CD8-positive, alpha-beta memory T cell (primary cell): ENCODE measurements around the gene TCF25. TPM values are rescaled to one million over a fixed set of nuclear protein-coding genes. Genes with fewer than 3 reads are reported as not detected.
"Not testable (repeated sequence)": the region's sequence is repeated elsewhere in the genome, so short reads cannot be mapped to it uniquely, and the experiment has no call there.

ENCODE experiments used
- CTCF ChIA-PET: fragments of 350-600 bp; sonication (Branson Sonifier 250); formaldehyde crosslinking; loops from one replicate; lab custom pipeline; 2021; ENCODE audit warnings: antibody characterized with exemption; lab: Charles Lee
- POLR2A ChIA-PET: fragments of 350-600 bp; sonication (Branson Sonifier 250); formaldehyde crosslinking; loops from one replicate; lab custom pipeline; 2021; ENCODE audit warnings: antibody characterized with exemption; lab: Charles Lee
- DNase-seq, 5 donors: peaks; one replicate each; pipeline versions ENCODE4 v3.0.0 to v3.0.0-alpha.2; 2020 to 2022; ENCODE audit warnings: mixed read lengths in 1 of 5
- H3K27ac ChIP-seq: one replicate; pipeline ENCODE4 v1.7.0; 2013; ENCODE audit warnings: low read depth, mild to moderate bottlenecking, low read length, moderate library complexity
- H3K27me3 ChIP-seq: 2 replicates; pipeline ENCODE4 v1.7.0; 2013; ENCODE audit warnings: low read length, mild to moderate bottlenecking; ENCODE audit not compliant: insufficient read depth, poor library complexity, severe bottlenecking
- H3K36me3 ChIP-seq: 2 replicates; pipeline ENCODE4 v1.7.0; 2013; ENCODE audit warnings: mild to moderate bottlenecking, low read length, moderate library complexity; ENCODE audit not compliant: insufficient read depth
- H3K4me1 ChIP-seq: 2 replicates; pipeline ENCODE4 v1.7.0; 2013; ENCODE audit warnings: mild to moderate bottlenecking, low read length, moderate library complexity; ENCODE audit not compliant: insufficient read depth
- H3K4me3 ChIP-seq: 2 replicates; pipeline ENCODE4 v1.7.0; 2013; ENCODE audit warnings: mild to moderate bottlenecking, low read length
- H3K9me3 ChIP-seq: 2 replicates; pipeline ENCODE4 v1.7.0; 2013; ENCODE audit warnings: mild to moderate bottlenecking, low read length
- H3K27ac Mint-ChIP-seq, 8 donors: one replicate each; pipeline ENCODE4 v1.8.0; 2020 to 2021; ENCODE audit warnings: mixed read lengths in 8 of 8, mild to moderate bottlenecking in 6 of 8, inconsistent platforms in 3 of 8, moderate library complexity in 3 of 8
- H3K27me3 Mint-ChIP-seq, 2 donors: one replicate each; pipeline ENCODE4 v1.8.0; 2020 to 2021; ENCODE audit warnings: mixed read lengths in 2 of 2, mild to moderate bottlenecking in 1 of 2, moderate library complexity in 1 of 2
- H3K36me3 Mint-ChIP-seq, 3 donors: one replicate each; pipeline ENCODE4 v1.8.0; 2020 to 2021; ENCODE audit warnings: mixed read lengths in 3 of 3, inconsistent platforms in 1 of 3, mild to moderate bottlenecking in 1 of 3
- H3K4me1 Mint-ChIP-seq, 3 donors: one replicate each; pipeline ENCODE4 v1.8.0; 2020 to 2021; ENCODE audit warnings: mixed read lengths in 3 of 3, inconsistent platforms in 1 of 3, mild to moderate bottlenecking in 1 of 3
- H3K4me3 Mint-ChIP-seq, 7 donors: one replicate each; pipeline ENCODE4 v1.8.0; 2020 to 2021; ENCODE audit warnings: mixed read lengths in 7 of 7, mild to moderate bottlenecking in 6 of 7, moderate library complexity in 4 of 7, inconsistent platforms in 2 of 7
- H3K9me3 Mint-ChIP-seq, 5 donors: one replicate each; pipeline ENCODE4 v1.8.0; 2020 to 2022; ENCODE audit warnings: mixed read lengths in 5 of 5, mild to moderate bottlenecking in 3 of 5, moderate library complexity in 2 of 5, inconsistent platforms in 1 of 5
- polyA plus RNA-seq: library from polyadenylated mRNA; unstranded; fragments of 300-500 nt; fragmentation: Illumina TruSeq; gene quantifications from one replicate; pipeline ENCODE4 v1.2.3, GENCODE V29; 2021
- total RNA-seq, 2 experiments: library from RNA; stranded (reverse); gene quantifications; one replicate each; pipeline ENCODE4 v1.2.3, GENCODE V29; 2021

TCF25 gene
- total and polyA plus RNA-seq, 3 experiments from 2014 or later, result 121 to 155 (median 154) TPM

DNA sequence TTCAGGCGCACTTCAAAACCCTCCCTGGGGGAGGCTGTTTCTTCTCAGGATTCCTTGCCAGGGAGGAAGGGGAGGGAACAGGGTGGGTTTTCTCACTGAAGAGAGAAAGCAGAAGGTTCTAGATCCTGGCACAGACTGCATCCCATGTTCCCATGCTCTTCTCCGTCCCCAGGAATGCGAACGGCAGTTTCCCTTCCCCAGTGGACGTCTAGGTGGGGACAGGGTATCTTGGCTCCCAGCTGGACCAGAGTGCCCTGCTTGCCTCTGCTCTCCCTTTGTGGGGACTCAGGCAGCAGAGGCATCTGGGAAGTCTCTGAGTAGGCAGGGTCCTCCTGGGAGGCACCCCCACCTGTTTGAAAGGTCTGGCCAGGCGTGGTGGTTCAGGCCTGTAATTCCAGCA, 3.0 kb upstream of the TCF25 start:
- Histone ChIP-seq H3K4me3 (no peak overlapping the region), H3K27me3 (no peaks in the 10 kb centered on the region), H3K4me1 (peaks cover 21% of the 10 kb centered on the region), H3K9me3 (peaks cover 13% of the 10 kb centered on the region), H3K27ac (no peak overlapping the region), H3K36me3 (peaks cover 9% of the 10 kb centered on the region)
- Mint-ChIP-seq H3K27ac (no peak overlapping the region), H3K4me1 (peaks cover 13 to 23% (median 15%) of the 10 kb centered on the region in 3 donors), H3K4me3 (peak overlapping the region in 1 of 7 donors; percentile 37), H3K9me3 (peaks cover 3 to 7% (median 4%) of the 10 kb centered on the region in 5 donors), H3K27me3 (no peaks in the 10 kb centered on the region), H3K36me3 (peaks cover 5 to 22% (median 7%) of the 10 kb centered on the region in 3 donors)
- CTCF ChIA-PET, result interaction anchor here (1.0 to 4.7 kb wide), 4 partner anchors 10 to 170 kb away, joined by 3 to 25 read pairs (median 12); partner anchors contain the start of gene SPATA2L
- POLR2A ChIA-PET, result no interaction called here
- DNase-seq, result no peak

DNA sequence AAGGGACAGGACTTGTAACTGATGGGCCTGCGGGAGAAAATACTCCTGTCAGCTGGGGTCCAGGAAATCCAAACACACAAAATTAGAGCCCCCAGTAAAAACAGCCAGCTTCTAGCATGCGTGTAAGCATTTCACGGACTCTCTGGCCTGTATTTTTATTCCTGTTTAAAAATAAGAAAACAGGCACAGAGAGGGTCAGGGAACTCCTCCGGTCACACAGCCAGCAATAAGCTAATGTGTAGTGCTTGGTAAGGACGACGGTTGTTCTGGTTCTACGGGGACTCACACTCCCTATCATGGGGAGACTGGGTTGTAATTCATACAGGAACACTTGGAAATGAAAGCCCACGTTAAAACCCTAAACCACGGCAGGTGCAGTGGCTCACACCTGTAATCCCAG, 1.5 kb upstream of the TCF25 start:
- H3K4me3 Mint-ChIP-seq, result peak overlapping the region in 5 of 7 donors; percentile 32 to 91 (median 81)
- CTCF ChIA-PET, result interaction anchor here (1.3 to 4.7 kb wide), 4 partner anchors 11 to 171 kb away, joined by 3 to 25 read pairs (median 16); partner anchors contain the start of gene SPATA2L
- peaks cover 3 to 7% (median 4%) of the 10 kb centered on the region in 5 donors for H3K9me3 Mint-ChIP-seq
- H3K27me3 Mint-ChIP-seq, result no peaks in the 10 kb centered on the region
- H3K36me3 ChIP-seq, result peaks cover 9% of the 10 kb centered on the region
- peaks cover 5 to 26% (median 7%) of the 10 kb centered on the region in 3 donors for H3K36me3 Mint-ChIP-seq
- no peak for DNase-seq
- peaks cover 21% of the 10 kb centered on the region for H3K4me1 ChIP-seq
- no peaks in the 10 kb centered on the region for H3K27me3 ChIP-seq
- peak overlapping the region in 6 of 8 donors; percentile 68 to 100 (median 98) for H3K27ac Mint-ChIP-seq
- POLR2A ChIA-PET, result interaction anchor here (2.9 kb wide), 1 partner anchor 9 kb away, joined by 18 read pairs; no protein-coding TSS in a partner anchor
- no peak overlapping the region for H3K4me3 ChIP-seq
- peaks cover 13% of the 10 kb centered on the region for H3K9me3 ChIP-seq
- H3K4me1 Mint-ChIP-seq, result peaks cover 14 to 23% (median 15%) of the 10 kb centered on the region in 3 donors
- no peak overlapping the region for H3K27ac ChIP-seq

DNA sequence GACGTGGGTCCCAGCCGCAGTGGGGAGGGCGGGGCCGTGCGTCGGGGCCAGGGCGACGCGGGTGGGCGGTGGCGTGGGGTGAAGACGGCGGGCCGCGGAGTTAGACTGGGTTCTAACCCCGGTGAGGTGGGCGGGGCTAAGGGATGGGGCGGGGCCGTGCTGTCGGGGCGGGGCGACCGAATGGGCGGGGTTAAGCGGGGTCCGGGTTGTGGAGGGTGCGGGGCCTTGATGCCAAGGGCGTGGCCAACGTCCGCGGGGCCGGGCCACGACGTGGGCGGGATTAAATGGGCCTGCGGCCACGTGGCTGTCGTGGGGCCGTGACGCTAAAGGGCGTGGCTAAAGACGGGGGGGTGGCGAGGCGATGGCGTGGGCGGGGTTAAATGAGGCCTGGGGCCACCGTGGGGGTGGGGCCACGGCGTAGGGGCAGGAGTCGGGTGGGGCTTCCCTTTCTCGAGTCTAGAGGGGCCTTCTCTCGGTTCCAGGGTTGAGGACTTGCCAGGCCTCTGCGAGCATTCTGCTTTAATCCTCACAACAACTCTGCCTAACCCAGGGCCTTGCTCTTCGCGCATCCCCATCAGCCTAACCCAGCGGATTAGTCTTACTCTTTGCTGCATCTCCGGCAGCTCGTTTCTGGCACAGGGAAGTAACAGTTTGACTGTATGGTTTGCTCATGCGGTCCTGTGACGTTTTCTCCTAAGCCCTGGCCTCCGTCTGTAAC, 739 bp downstream of the TCF25 start:
- Histone ChIP-seq H3K4me3 (peak overlapping the region; percentile 82), H3K27me3 (no peaks in the 10 kb centered on the region), H3K36me3 (peaks cover 17% of the 10 kb centered on the region), H3K9me3 (peaks cover 6% of the 10 kb centered on the region), H3K27ac (peak overlapping the region; percentile 98), H3K4me1 (peaks cover 21% of the 10 kb centered on the region)
- CTCF ChIA-PET, result interaction anchor here (0.9 to 4.7 kb wide), 8 partner anchors 10 to 174 kb away, joined by 3 to 25 read pairs (median 5); partner anchors contain the start of gene SPATA2L
- peaks cover 3 to 7% (median 4%) of the 10 kb centered on the region in 5 donors for H3K9me3 Mint-ChIP-seq
- POLR2A ChIA-PET, result interaction anchor here (0.6 to 2.9 kb wide), 10 partner anchors 11 to 559 kb away, joined by 3 to 18 read pairs (median 4); no protein-coding TSS in a partner anchor
- H3K4me3 Mint-ChIP-seq, result peak overlapping the region; percentile 90 to 97 (median 93)
- H3K4me1 Mint-ChIP-seq, result peaks cover 18 to 28% (median 21%) of the 10 kb centered on the region in 3 donors
- H3K27ac Mint-ChIP-seq, result peak overlapping the region; percentile 98 to 100 (median 98)
- H3K27me3 Mint-ChIP-seq, result no peaks in the 10 kb centered on the region
- peak; percentile 90 to 95 (median 94) for DNase-seq
- peaks cover 5 to 39% (median 7%) of the 10 kb centered on the region in 3 donors for H3K36me3 Mint-ChIP-seq

DNA sequence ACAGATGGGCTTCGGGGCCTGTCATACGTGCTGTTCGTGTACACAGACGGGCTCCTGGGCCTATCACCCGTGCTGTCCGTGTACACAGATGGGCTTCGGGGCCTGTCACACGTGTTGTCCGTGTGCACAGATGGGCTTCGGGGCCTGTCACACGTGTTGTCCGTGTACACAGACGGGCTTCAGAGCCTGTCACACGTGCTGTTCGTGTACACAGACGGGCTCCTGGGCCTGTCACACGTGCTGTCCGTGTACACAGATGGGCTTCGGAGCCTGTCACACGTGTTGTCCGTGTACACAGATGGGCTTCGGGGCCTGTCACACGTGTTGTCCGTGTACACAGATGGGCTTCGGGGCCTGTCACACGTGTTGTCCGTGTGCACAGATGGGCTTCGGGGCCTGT, 5.7 kb downstream of the TCF25 start:
- H3K9me3 ChIP-seq, H3K4me3 ChIP-seq, H3K27ac Mint-ChIP-seq, H3K4me3 Mint-ChIP-seq, H3K27me3 ChIP-seq, H3K9me3 Mint-ChIP-seq, H3K27ac ChIP-seq, H3K27me3 Mint-ChIP-seq, DNase-seq, POLR2A ChIA-PET: not testable (repeated sequence)
- Mint-ChIP-seq H3K4me1 (peaks cover 18 to 32% (median 28%) of the 10 kb centered on the region in 3 donors), H3K36me3 (peaks cover 9 to 68% (median 11%) of the 10 kb centered on the region in 3 donors)
- CTCF ChIA-PET, result interaction anchor here (1.1 kb wide), 1 partner anchor 18 kb away, joined by 3 read pairs; no protein-coding TSS in a partner anchor
- Histone ChIP-seq H3K4me1 (peaks cover 10% of the 10 kb centered on the region), H3K36me3 (peaks cover 48% of the 10 kb centered on the region)

DNA sequence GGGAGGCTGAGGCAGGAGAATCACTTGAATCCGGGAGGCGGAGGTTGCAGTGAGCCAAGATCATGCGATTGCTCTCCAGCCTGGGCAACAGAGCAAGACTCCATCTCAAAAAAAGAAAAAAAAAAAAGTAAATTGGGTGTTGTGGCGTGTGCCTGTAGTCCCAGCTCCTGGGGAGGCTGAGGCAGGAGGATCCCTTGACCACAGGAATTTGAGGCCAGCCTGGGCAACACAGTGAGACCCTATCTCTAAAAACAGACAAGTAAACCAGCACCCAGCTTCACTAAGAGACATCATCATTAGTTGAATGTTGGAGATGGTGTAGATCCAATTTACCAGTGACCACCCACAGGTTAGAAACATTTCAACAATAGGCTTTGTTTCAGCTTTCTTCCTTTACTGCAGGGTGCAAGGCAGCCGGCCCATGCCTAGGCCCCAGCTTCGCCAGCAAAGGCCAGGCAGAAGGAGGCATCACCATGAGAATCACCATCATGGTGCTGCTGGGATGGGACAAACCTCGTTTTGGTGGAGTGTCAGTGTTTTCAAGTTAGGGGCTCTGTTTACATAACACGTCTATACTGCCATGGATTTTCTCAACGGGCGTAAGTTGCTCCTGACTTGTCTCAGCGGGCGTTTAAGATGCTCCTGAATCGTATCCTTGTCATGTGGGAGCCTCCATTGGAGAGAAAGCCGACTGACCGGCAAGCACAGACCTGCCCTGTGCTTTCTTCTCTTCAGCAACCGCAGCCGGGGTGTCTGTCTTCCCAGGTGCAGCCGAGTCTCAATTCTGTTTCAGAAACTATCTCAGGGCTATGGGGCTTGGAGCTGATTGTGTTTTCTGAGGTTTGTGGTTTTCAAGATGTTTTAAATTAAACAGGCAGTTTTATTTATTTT, 7.3 kb downstream of the TCF25 start:
- H3K4me1 ChIP-seq, result no peaks in the 10 kb centered on the region
- H3K36me3 Mint-ChIP-seq, result peaks cover 10 to 68% (median 11%) of the 10 kb centered on the region in 3 donors
- ChIA-PET POLR2A (no interaction called here), CTCF (interaction anchor here (1.2 to 1.4 kb wide), 2 partner anchors 20 to 30 kb away, joined by 4 read pairs; no protein-coding TSS in a partner anchor)
- no peak for DNase-seq
- peaks cover 15 to 22% (median 19%) of the 10 kb centered on the region in 3 donors for H3K4me1 Mint-ChIP-seq
- no peak overlapping the region for H3K4me3 Mint-ChIP-seq
- no peaks in the 10 kb centered on the region for H3K9me3 ChIP-seq
- H3K9me3 Mint-ChIP-seq, result no peaks in the 10 kb centered on the region
- H3K27ac Mint-ChIP-seq, result peak overlapping the region in 2 of 8 donors; percentile 28 to 78
- H3K27ac ChIP-seq, result no peak overlapping the region
- H3K36me3 ChIP-seq, result peaks cover 51% of the 10 kb centered on the region
- no peaks in the 10 kb centered on the region for H3K27me3 ChIP-seq
- no peak overlapping the region for H3K4me3 ChIP-seq
- peaks cover 0 to 2% of the 10 kb centered on the region in 2 donors for H3K27me3 Mint-ChIP-seq

DNA sequence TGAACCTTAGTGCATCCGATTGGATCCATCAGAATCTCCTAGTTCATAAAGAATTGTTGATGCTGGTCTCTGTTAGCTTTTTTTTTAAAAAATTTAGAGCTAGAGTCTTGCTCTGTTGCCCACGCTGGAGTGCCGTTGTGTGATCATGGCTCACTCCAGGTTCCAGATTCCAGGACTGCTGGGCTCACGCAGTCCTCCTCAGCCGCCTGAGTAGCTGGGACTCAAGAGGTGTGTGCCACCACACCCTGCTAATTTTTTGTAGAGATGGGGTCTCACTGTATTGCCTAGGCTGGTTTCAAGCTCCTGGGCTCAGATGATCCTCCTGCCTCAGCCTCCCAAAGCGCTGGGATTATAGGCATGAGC, 8.0 kb downstream of the TCF25 start:
- Histone ChIP-seq H3K27me3 (no peaks in the 10 kb centered on the region), H3K36me3 (peaks cover 51% of the 10 kb centered on the region), H3K9me3 (no peaks in the 10 kb centered on the region), H3K4me3 (no peak overlapping the region), H3K27ac (no peak overlapping the region), H3K4me1 (no peaks in the 10 kb centered on the region)
- Mint-ChIP-seq H3K36me3 (peaks cover 10 to 68% (median 11%) of the 10 kb centered on the region in 3 donors), H3K4me1 (peaks cover 15 to 22% (median 19%) of the 10 kb centered on the region in 3 donors), H3K27ac (peak overlapping the region in 1 of 8 donors; percentile 46), H3K27me3 (peaks cover 0 to 2% of the 10 kb centered on the region in 2 donors), H3K9me3 (no peaks in the 10 kb centered on the region), H3K4me3 (no peak overlapping the region)
- CTCF ChIA-PET, result interaction anchor here (1.2 to 1.4 kb wide), 2 partner anchors 21 to 29 kb away, joined by 4 read pairs; no protein-coding TSS in a partner anchor
- DNase-seq, result no peak
- POLR2A ChIA-PET, result no interaction called here

DNA sequence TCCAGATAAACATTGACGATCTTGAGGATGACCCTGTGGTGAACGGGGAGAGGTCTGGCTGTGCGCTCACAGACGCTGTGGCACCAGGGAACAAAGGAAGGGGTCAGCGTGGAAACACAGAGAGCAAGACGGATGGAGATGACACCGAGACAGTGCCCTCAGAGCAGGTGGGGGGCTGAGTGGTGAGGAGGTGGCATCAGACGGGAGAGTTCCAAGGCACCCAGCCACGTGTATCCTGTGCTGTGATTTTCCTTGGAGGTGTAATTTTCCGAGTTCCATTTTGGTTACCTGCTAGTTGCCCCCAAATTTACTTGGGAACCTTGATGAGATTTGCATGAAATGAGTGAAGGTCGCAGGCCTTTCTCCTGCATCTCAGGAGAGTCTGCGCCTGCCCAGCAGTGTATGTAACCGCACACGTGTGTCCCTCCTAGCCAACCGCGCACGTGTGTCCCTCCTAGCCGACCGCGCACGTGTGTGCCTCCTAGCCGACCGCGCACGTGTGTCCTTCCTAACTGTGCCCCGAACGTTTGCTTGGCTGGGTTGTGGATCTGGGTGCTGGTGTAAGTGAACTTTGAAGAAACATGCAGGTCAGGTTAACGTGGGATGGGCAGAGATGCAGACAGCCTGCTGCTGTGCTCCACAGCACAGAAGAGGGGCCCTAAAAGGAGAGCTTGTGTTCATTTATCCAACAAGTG, 10.1 kb downstream of the TCF25 start:
- H3K27ac Mint-ChIP-seq, result peak overlapping the region in 1 of 8 donors; percentile 78
- ChIA-PET POLR2A (no interaction called here), CTCF (no interaction called here)
- H3K27ac ChIP-seq, result no peak overlapping the region
- H3K9me3 ChIP-seq, result no peaks in the 10 kb centered on the region
- peaks cover 13 to 14% (median 13%) of the 10 kb centered on the region in 3 donors for H3K4me1 Mint-ChIP-seq
- no peak overlapping the region for H3K4me3 ChIP-seq
- no peaks in the 10 kb centered on the region for H3K4me1 ChIP-seq
- peaks cover 16 to 77% (median 19%) of the 10 kb centered on the region in 3 donors for H3K36me3 Mint-ChIP-seq
- no peak for DNase-seq
- H3K36me3 ChIP-seq, result peaks cover 58% of the 10 kb centered on the region
- H3K27me3 ChIP-seq, result no peaks in the 10 kb centered on the region
- H3K27me3 Mint-ChIP-seq, result peaks cover 0 to 2% of the 10 kb centered on the region in 2 donors
- H3K4me3 Mint-ChIP-seq, result no peak overlapping the region
- H3K9me3 Mint-ChIP-seq, result no peaks in the 10 kb centered on the region
